GM18505 (cell line): ENCODE measurements around the gene GALNT5.

Experiments
- ATAC-seq: cut with Tn5 transposase; IDR thresholded peaks from one replicate; pipeline ENCODE4 v1.9.1; 2021; ENCODE audit not compliant: unreplicated experiment
- POLR2A ChIP-seq: IDR thresholded peaks from 4 replicates; pipeline ENCODE4 v1.6.1; 2011; ENCODE audit warnings: borderline replicate concordance; ENCODE audit not compliant: insufficient read depth, insufficient read length; ENCODE audit errors: extremely low read depth

GALNT5 gene

DNA sequence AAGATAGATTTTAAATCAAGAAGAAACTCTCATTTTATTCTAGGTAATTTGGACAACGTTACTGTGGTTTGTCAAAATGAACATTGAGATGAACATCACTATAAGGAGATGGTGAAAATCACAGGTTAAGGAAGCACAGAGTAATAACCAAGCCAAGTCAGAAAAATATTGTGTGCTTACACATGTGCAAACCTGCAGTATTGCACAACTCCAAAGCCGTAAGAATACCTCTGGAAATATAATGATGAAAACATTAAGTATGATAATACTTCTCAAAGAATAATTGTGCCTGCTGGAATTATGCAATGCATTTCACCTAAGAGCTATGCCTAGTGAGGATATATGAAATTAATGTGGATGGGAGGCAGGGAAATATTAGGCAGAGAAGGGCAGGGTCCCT is 21.1 kb upstream of the GALNT5 start:
- TF ChIP-seq POLR2A = no peak

DNA sequence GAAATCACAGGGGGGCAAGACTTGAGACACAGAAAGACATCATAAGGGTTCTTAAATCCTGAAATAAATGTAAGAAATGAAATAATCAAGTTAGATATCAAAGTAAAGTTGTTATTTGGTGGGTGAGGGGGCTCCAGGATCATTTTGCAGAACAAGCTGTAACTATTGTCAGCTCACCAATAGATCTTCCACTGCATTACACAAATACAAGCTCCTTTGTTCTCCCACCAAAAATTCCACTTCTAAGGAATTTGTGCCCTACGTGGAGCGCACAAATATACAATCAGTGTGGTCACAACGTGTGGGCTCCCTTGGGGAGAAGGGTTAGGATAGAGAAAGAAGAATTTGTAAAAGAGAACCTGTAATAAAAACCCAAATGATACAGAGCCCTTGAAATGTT is 19.2 kb upstream of the GALNT5 start:
- no peak for ATAC-seq
- no peak for TF ChIP-seq POLR2A

More for the DNA sequence above, 21.1 kb upstream of the GALNT5 start:
- no peak for ATAC-seq

DNA sequence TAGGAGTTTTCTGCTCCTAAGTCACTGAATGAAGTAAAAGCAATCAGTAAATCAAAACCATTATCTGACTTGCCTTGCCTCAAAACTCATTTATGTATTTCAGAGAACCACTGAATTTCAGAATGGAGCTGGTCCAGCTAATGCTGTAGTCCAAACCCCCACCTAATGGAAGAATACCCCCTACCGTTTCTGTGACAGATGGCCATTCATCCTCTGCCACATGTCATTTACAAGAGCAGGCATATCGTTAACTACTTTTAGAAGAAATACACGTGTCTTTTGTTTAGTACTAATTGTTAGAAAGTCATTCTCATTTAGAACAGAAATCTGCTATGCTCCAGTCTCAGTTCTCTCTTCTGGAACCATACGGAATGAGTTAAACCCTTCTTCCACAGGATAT is 12.8 kb upstream of the GALNT5 start:
- ATAC-seq = no peak
- no peak for TF ChIP-seq POLR2A

DNA sequence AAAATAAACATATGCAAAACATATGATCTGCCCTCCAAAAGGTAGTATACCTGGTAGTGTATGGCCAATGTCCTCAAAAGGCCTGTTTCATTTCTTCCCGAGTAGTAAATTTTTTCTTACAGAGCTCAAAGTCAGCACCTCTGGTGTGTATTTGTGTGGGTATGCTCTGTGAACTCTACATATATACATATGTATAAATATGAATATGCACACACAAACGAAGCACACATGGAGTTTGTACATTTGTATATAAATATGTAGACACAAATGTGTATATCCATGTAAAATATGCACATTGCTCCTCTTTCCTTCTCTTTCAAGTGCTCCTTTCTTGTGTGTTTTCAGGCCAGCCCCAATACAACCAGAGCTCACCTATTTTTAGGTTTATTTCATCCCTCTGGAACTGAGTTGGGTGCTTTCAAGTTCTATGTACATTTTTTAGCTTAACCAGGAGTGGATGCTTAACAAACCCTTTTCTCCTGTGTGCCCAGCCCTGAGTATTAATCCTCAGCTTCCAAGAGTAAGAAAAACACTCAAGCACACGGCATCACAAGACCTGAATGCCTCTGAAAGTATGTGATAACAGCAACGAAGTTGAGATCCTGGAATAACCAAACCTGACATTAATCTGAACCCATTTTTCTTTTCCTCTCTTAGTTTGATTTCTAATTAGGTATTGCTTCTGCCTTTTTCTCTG is 12.2 kb upstream of the GALNT5 start:
- no peak for ATAC-seq
- TF ChIP-seq POLR2A = no peak

DNA sequence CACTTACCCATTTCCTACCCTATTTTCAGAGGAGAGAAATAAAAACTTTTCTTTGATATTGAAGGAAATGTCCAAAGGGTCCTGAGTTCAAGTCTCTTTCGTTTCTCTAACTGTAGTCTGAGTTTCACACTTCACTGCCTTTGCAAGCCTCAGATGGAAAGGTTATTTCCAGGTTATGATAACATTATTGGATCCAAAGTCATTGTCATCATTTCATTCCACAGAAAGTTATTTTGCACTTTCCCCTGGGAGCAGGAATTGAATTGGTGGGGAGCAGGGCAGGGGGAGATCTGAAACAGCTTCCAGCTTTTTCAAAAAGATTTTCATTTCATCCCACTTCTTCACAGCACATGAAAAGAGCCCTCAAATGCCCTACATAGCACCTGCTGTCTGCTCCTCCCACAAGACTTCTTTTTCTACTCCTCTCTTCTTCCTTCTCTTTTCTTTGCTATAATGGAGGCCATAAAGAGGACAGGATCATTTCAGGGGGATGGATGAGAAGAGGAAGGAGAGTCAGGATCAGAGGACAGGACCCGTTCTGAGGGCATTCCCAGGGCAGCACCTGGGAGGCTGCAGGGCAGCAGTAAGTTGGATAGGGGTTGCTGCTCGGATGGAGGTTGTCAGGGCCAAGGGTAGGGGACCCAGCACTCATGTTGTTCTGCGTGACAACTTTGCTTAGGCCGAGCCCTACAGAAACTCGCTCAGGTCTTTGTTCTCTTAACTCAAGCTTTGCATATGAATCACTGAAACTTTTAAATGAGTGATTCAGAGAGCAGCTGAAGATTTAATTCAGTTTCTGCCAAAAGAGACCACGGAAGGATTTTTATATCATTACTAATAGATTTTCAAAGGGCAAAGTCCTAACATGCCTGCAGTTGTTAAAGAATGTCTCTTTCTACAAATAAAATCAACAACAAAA is 11.4 kb upstream of the GALNT5 start:
- peak; percentile 99 for ATAC-seq
- TF ChIP-seq POLR2A = no peak

DNA sequence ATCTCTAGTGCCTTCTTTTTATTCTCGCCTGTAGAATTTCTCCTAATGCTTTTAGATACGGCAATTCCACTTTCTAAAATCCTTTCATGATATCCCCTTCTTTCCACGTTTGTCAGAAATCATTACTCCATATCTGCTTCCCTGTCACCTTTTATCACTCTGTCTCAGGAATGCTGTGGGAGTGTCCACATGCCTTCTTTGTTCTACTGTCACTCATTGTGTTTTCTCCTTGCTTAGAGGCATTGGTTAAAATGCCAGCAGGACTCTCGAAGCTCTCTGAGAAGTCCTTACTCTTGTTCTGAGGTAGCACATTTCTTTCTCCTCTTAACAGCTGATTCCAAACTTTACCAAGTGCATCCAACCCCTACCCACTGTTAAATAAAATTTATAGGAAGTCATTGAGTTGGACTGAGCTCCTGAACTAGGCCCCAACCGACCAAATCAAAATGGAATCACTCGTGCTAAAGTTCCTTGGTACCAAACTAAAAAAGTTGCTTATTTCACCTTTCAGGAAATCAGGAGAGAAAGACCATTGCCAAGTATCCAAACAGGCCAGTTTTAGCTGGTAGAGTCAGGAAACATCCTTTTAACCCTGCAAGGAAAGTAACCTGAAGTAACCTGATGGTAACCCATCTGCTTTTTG is 10.6 kb upstream of the GALNT5 start:
- no peak for TF ChIP-seq POLR2A
- ATAC-seq = no peak

DNA sequence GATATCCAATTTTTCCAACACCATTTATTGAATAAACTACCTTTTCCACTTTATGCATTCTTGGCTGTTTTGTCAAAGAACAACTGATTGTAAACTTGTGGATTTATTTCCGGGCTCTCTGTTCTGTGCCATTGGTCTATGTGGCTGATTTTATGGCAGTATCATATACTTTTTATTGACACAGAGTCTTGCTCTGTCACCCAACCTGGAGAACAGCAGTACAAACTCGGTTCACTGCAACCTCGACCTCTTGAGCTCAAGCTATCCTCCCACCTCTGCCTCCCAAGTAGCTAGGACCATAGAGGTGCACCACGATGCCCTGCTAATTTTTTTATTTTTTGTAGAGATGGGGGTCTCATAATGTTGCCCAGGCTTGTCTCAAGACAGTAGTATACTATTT is 6.7 kb upstream of the GALNT5 start:
- ATAC-seq = no peak
- no peak for TF ChIP-seq POLR2A

DNA sequence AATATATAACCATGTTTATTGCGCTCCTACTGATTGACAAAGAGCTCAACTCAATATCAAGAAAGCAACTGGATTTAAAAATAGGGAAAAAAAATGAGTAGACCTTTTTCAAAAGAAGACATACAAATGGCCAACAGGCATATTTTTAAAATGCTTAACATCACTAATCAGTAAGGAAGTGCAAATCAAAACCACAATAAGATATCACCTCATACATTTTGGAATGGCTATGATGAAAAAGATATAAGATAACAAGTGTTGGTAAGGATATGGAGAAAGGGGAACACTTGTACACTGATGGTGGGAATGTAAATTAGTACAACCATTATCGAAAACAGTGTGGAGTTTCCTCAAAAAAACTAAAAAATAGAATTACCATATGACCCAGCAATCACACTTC is 5.6 kb upstream of the GALNT5 start:
- TF ChIP-seq POLR2A = no peak
- no peak for ATAC-seq

DNA sequence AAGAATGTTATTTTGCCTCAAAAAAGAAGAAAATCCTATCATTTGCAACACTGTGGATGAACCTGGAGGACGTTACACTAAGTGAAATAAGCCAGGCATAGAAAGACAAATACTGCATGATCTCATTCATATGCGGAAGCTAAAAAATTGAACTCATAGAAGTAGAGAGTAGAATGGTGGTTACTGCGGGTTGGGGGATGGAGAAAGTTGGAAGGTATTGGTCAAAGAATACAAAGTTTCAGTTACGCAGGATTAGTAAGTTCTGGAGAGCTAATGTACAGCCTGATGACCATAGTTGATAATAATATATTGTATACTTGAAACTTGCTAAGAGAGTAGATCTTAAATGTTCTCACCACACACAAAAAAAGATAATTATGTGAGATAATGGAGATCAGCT is 5.0 kb upstream of the GALNT5 start:
- TF ChIP-seq POLR2A = no peak
- ATAC-seq = no peak

DNA sequence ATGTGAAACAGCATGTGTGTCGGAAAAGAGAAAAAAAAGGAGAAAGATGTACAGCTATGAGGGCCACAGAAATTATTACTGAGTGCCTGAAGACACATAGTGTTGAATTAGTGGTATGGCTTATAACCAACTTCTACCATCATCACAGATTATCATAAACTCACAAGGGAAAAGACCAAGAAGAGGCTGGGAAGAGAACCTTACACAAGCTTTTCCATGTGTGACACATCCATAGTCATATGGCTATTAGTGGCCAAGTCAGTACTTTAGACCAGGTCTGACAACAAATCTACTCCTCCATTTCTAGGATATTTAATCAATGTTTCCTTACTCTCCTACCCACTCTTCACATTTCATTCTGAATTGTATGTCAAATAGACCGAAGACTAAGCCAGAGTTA is 3.5 kb upstream of the GALNT5 start:
- TF ChIP-seq POLR2A = no peak
- no peak for ATAC-seq

DNA sequence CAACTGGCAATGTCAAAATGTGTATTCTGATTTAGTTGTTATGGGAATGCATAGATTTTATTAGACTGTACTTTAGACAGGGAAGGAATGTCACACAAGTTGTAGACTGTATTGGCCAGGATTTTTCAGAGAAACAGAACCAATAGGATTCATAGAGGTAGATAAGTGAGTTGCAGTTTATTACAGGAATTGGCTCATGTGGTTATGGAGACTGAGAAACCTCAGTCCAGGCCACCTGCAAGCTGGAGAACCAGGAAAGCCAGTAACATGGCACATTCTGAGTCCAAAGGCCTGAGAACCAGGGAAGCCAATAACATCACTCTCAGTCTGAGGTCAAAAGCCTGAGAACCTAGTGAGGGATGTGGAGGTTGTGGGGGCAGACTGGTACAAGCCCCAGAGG is 1.8 kb upstream of the GALNT5 start:
- TF ChIP-seq POLR2A = no peak
- ATAC-seq = no peak

DNA sequence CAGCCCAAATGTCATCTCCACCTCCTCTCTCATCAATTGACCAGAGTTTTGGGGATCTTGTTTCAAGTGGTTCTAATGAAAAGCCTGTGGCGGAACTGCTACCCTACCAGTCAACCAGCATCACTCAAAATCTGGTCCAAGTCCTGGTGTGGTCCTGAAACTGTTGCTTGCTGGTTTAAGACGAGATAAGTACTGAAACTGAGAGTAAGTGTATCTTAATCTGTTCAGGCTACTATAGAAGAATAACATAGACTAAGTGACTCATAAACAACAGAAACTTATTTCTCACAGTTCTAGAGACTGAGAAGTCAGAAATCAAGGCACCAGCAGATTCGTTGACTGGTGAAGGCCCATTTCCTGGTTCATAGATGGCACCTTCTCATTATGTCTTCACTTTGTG is 879 bp upstream of the GALNT5 start:
- no peak for TF ChIP-seq POLR2A
- ATAC-seq = peak; percentile 99

DNA sequence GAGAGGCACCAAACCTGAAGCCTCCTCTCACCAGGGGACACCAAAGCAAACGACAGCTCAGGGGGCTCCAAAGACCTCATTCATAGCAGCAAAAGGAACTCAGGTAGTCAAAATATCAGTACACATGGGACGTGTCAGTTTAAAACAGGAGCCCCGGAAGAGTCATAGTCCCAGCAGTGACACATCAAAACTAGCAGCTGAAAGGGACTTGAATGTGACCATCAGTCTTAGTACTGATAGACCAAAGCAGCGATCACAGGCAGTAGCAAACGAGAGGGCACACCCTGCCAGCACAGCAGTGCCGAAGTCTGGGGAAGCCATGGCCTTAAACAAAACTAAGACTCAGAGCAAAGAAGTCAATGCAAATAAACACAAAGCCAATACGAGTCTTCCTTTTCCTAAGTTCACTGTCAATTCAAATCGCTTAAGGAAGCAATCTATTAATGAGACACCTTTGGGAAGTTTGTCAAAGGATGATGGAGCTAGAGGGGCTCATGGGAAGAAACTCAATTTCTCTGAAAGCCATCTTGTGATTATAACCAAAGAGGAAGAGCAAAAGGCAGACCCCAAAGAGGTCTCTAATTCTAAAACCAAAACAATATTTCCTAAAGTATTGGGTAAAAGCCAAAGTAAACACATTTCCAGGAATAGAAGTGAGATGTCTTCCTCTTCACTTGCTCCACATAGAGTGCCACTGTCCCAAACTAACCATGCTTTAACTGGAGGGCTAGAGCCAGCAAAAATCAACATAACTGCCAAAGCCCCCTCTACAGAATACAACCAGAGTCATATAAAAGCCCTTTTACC is 1.2 kb downstream of the GALNT5 start:
- ATAC-seq = no peak
- TF ChIP-seq POLR2A = no peak
